Epithelial cell of alveolus of lung (primary cell): ENCODE results near the gene METTL24. TPM values are rescaled to one million over a fixed set of nuclear protein-coding genes. Genes with fewer than 3 reads are reported as not detected.

Experiments
- total RNA-seq: library from RNA; depleted of rRNA; stranded (reverse); fragments of >200 nt; gene quantifications from 2 replicates; pipeline ENCODE4 v1.2.1, GENCODE V29; 2015

METTL24 gene
- total RNA-seq = not detected in 2 replicates

GRCh38 chr6:110357664-110358552 lies at the start of gene METTL24:
Gene METTL24 (minus strand): TSS chr6:110358349. CDS start chr6:110358272, 77 bp downstream.

Other genes with a start within 250 kb of the METTL24 start
- gene WASF1, start 178.7 kb downstream of the METTL24 start, total RNA-seq = 10.2 and 24.8 TPM in 2 replicates
- gene CDC40, start 177.9 kb downstream of the METTL24 start, total RNA-seq = 13.4 and 24.1 TPM in 2 replicates
- 0.08 and 0.65 TPM in 2 replicates for gene DDO, start 57.2 kb upstream of the METTL24 start, total RNA-seq
- gene SLC22A16, start 118.3 kb upstream of the METTL24 start, total RNA-seq = not detected in 2 replicates